Measurements from ENCODE around the gene SLC36A1.

SLC36A1 gene

GRCh38 chr5:151463137-151464029 is 16.0 kb downstream of the SLC36A1 start:
- TF ChIP-seq GATA3 (IDR thresholded peaks at IDR 0.05; ENCODE audit: low read depth, low read length): no peak
- no peak for TF ChIP-seq GATA2 (IDR thresholded peaks at IDR 0.05; ENCODE audit: low read depth, low read length)

DNA sequence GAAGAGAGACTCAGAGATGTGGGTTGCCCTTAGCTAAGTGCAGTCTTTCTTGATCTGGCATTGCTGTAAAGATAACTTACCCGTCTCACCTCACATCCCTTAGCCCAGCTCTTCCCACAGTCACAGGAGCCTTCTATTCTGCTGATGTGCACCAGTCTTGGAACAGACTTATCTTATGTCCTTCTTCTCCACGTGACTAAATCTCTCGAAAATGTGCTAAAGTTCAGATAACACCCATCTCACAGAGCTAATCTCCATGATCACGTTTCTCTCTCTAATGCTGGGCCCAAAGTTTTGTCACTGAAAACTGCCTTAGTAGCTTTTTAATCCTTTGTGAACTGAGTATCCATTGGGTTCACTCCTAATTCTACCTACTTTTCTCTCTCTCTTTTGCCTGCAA is 16.7 kb downstream of the SLC36A1 start:
- TF ChIP-seq GATA3 (IDR thresholded peaks at IDR 0.05; ENCODE audit: low read depth, low read length) (no peak), GATA2 (IDR thresholded peaks at IDR 0.05; ENCODE audit: low read depth, low read length) (no peak)

GRCh38 chr5:151465476-151465875 is 18.1 kb downstream of the SLC36A1 start:
- TF ChIP-seq GATA2 (IDR thresholded peaks at IDR 0.05; ENCODE audit: low read depth, low read length): no peak
- no peak for TF ChIP-seq GATA3 (IDR thresholded peaks at IDR 0.05; ENCODE audit: low read depth, low read length)

DNA sequence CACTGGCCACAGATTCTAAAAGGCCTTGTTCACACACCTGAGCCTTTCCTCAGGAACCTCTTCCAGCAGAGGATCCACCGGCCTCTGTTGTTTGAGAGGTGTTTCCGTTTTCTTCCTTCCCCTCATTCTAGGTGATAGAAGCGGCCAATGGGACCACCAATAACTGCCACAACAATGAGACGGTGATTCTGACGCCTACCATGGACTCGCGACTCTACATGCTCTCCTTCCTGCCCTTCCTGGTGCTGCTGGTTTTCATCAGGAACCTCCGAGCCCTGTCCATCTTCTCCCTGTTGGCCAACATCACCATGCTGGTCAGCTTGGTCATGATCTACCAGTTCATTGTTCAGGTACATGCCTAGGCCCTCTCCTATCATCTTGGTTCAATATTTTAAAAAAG is 20.2 kb downstream of the SLC36A1 start:
- TF ChIP-seq GATA3 (IDR thresholded peaks at IDR 0.05; ENCODE audit: low read depth, low read length) (no peak), GATA2 (IDR thresholded peaks at IDR 0.05; ENCODE audit: low read depth, low read length) (no peak)

GRCh38 chr5:151469386-151469785 is 22.0 kb downstream of the SLC36A1 start:
- TF ChIP-seq GATA3 (IDR thresholded peaks at IDR 0.05; ENCODE audit: low read depth, low read length) (no peak), GATA2 (IDR thresholded peaks at IDR 0.05; ENCODE audit: low read depth, low read length) (no peak)

GRCh38 chr5:151469992-151470391 is 22.6 kb downstream of the SLC36A1 start:
- TF ChIP-seq GATA2 (IDR thresholded peaks at IDR 0.05; ENCODE audit: low read depth, low read length) (no peak), GATA3 (IDR thresholded peaks at IDR 0.05; ENCODE audit: low read depth, low read length) (no peak)

- TF ChIP-seq GATA3 (IDR thresholded peaks at IDR 0.05; ENCODE audit: low read depth, low read length): no peak
- TF ChIP-seq GATA2 (IDR thresholded peaks at IDR 0.05; ENCODE audit: low read depth, low read length): no peak
Observed at GRCh38 chr5:151470439-151470838, 23.0 kb downstream of the SLC36A1 start.

- TF ChIP-seq GATA3 (IDR thresholded peaks at IDR 0.05; ENCODE audit: low read depth, low read length) (no peak), GATA2 (IDR thresholded peaks at IDR 0.05; ENCODE audit: low read depth, low read length) (no peak)
Observed at GRCh38 chr5:151471276-151471675, 23.9 kb downstream of the SLC36A1 start.

GRCh38 chr5:151474799-151475198 is 27.4 kb downstream of the SLC36A1 start:
- TF ChIP-seq GATA3 (IDR thresholded peaks at IDR 0.05; ENCODE audit: low read depth, low read length): no peak
- no peak for TF ChIP-seq GATA2 (IDR thresholded peaks at IDR 0.05; ENCODE audit: low read depth, low read length)

GRCh38 chr5:151475388-151475787 is 28.0 kb downstream of the SLC36A1 start:
- TF ChIP-seq GATA3 (IDR thresholded peaks at IDR 0.05; ENCODE audit: low read depth, low read length) (no peak), GATA2 (IDR thresholded peaks at IDR 0.05; ENCODE audit: low read depth, low read length) (no peak)

- TF ChIP-seq GATA3 (IDR thresholded peaks at IDR 0.05; ENCODE audit: low read depth, low read length) (no peak), GATA2 (IDR thresholded peaks at IDR 0.05; ENCODE audit: low read depth, low read length) (no peak)
Observed at GRCh38 chr5:151476016-151476415, 28.6 kb downstream of the SLC36A1 start.

- TF ChIP-seq GATA2 (IDR thresholded peaks at IDR 0.05; ENCODE audit: low read depth, low read length): no peak
- TF ChIP-seq GATA3 (IDR thresholded peaks at IDR 0.05; ENCODE audit: low read depth, low read length): no peak
Observed at GRCh38 chr5:151477101-151477500, 29.7 kb downstream of the SLC36A1 start.

- TF ChIP-seq GATA3 (IDR thresholded peaks at IDR 0.05; ENCODE audit: low read depth, low read length) (no peak), GATA2 (IDR thresholded peaks at IDR 0.05; ENCODE audit: low read depth, low read length) (no peak)
Observed at GRCh38 chr5:151480384-151481293, 33.2 kb downstream of the SLC36A1 start.

DNA sequence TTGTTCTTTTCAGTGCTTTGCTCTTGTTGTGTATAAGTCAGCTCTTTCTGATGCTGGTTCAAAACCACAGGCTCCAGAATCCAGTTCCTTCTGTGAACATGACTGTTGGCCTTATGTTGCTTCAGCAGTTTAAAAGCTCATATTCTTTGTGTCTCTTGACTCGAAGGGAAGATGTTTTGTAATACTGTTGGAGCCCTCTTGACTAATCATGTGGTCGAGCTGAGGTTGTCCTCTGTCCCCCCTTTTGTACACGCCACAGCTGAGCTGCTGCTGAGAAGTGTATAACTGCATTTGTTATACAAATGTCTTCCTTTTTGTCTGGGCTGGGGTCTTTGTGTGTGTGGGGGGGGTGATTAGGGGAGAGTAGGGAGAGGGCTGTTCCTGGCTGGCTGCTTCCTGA is 35.8 kb downstream of the SLC36A1 start:
- TF ChIP-seq GATA2 (IDR thresholded peaks at IDR 0.05; ENCODE audit: low read depth, low read length) (no peak), GATA3 (IDR thresholded peaks at IDR 0.05; ENCODE audit: low read depth, low read length) (no peak)
